Measurements from ENCODE around the gene PPEF1.

PPEF1 gene

DNA sequence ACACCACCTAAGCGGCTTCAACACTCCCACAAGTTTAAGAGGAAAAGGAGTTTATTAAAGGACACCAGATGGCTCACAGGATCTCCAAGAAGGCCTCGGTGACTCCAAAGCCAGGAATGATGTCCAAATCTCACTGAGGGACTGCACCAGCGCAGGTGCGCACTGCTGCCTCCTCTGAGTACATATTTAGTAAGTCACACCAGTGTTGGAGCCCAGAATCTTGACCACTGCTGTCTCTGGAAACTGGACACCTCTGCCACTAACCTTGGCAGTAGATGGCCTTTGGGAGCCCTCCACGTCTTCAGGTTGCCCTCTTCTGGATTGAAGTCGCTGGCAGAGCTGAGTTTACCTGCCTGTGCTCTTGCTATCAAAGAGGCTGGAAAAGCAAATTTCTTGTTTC lies 25.4 kb upstream of the PPEF1 start:
- ChIA-PET CTCF (no interaction called here), POLR2A (no interaction called here)
- no peak for TF ChIP-seq ZNF384 (IDR thresholded peaks at IDR 0.05)
- no peak for TF ChIP-seq ARNT (IDR thresholded peaks at IDR 0.05)
- no peak for TF ChIP-seq SUZ12 (IDR thresholded peaks at IDR 0.05)
- no peak for TF ChIP-seq HDGF (IDR thresholded peaks at IDR 0.05; ENCODE audit: borderline replicate concordance)
- TF ChIP-seq TARDBP (IDR thresholded peaks at IDR 0.05) = no peak
- no peak for TF ChIP-seq L3MBTL2 (conservative IDR thresholded peaks at IDR 0.05)
- TF ChIP-seq FOXM1 (IDR thresholded peaks at IDR 0.05; ENCODE audit: borderline replicate concordance) = no peak
- TF ChIP-seq ELF4 (IDR thresholded peaks at IDR 0.05) = no peak
- no peak for TF ChIP-seq NFRKB (IDR thresholded peaks at IDR 0.05)
- TF ChIP-seq LEF1 (IDR thresholded peaks at IDR 0.05; ENCODE audit: borderline replicate concordance) = no peak
- TF ChIP-seq FOXK2 (IDR thresholded peaks at IDR 0.05) = no peak
- TF ChIP-seq SP1 (IDR thresholded peaks at IDR 0.05) = no peak
- no peak for TF ChIP-seq CTBP1 (IDR thresholded peaks at IDR 0.05; ENCODE audit: borderline replicate concordance)
- no peak for DNase-seq (ENCODE audit: extremely low spot score)

DNA sequence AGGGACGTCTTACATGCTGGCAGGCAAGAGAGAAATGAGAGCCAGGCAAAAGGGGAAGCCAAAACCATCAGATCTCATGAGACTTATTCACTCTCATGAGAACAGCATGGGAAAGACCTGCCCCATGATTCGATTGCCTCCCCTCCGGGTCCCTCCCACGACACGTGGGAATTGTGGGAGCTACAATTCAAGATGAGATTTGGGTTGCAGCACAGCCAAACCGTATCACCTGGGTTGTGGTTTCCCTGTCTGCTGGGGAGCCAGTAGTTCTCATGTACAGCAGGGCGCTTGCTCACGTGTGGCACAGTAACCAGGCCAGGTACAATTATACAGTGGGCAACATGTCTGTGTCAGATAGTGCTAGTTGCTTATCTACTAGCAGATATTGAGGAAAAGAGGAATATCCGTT lies 24.5 kb upstream of the PPEF1 start:
- ChIA-PET CTCF (no interaction called here), POLR2A (no interaction called here)
- no peak for TF ChIP-seq NFRKB (IDR thresholded peaks at IDR 0.05)
- no peak for TF ChIP-seq SUZ12 (IDR thresholded peaks at IDR 0.05)
- no peak for DNase-seq (ENCODE audit: extremely low spot score)

- TF ChIP-seq FOXM1 (IDR thresholded peaks at IDR 0.05; ENCODE audit: borderline replicate concordance) (no peak), BHLHE40 (IDR thresholded peaks at IDR 0.05; ENCODE audit: borderline replicate concordance) (no peak), CTBP1 (IDR thresholded peaks at IDR 0.05; ENCODE audit: borderline replicate concordance) (no peak), FOXA1 (IDR thresholded peaks at IDR 0.05) (no peak), ZNF384 (IDR thresholded peaks at IDR 0.05) (no peak), NFRKB (IDR thresholded peaks at IDR 0.05) (no peak), L3MBTL2 (conservative IDR thresholded peaks at IDR 0.05) (no peak), SUZ12 (IDR thresholded peaks at IDR 0.05) (no peak)
- TF ChIP-seq, protein P1, sequence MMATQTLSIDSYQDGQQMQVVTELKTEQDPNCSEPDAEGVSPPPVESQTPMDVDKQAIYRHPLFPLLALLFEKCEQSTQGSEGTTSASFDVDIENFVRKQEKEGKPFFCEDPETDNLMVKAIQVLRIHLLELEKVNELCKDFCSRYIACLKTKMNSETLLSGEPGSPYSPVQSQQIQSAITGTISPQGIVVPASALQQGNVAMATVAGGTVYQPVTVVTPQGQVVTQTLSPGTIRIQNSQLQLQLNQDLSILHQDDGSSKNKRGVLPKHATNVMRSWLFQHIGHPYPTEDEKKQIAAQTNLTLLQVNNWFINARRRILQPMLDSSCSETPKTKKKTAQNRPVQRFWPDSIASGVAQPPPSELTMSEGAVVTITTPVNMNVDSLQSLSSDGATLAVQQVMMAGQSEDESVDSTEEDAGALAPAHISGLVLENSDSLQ (IDR thresholded peaks at IDR 0.05) = no peak
- POLR2A ChIA-PET = no interaction called here
- CTCF ChIA-PET = interaction anchor here (1.0 kb wide), 1 partner anchor 12 kb away, joined by 3 read pairs; no protein-coding TSS in a partner anchor
- DNase-seq (ENCODE audit: extremely low spot score) = no peak
These were observed 19.5 kb upstream of the PPEF1 start for GRCh38 chrX:18687856-18688495.

DNA sequence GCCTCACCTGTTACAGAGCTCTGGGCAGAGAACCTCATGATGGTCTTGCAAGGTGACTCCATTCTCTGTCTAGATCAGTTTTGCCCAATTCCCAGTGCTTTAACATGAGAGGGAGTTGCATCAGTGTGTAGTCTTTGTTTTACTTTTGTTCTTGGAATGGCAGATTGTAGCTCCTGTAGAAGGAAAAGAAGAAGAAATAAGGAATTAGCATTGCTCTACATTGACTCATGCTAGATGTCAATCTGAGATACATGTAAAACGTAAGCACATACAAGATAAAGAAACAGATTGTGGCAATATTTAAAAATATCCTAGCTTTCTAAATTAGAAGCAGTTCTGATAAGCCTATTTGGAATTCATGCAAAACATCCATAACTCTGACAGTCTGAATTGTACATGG lies 16.0 kb upstream of the PPEF1 start:
- TF ChIP-seq SUZ12 (IDR thresholded peaks at IDR 0.05) (no peak), ZNF384 (IDR thresholded peaks at IDR 0.05) (no peak), FOXM1 (IDR thresholded peaks at IDR 0.05; ENCODE audit: borderline replicate concordance) (no peak), L3MBTL2 (conservative IDR thresholded peaks at IDR 0.05) (no peak)
- ChIA-PET POLR2A (no interaction called here), CTCF (no interaction called here)
- no peak for DNase-seq (ENCODE audit: extremely low spot score)

- ChIA-PET POLR2A (no interaction called here), CTCF (no interaction called here)
These were observed 14.9 kb upstream of the PPEF1 start for GRCh38 chrX:18692541-18692940.

DNA sequence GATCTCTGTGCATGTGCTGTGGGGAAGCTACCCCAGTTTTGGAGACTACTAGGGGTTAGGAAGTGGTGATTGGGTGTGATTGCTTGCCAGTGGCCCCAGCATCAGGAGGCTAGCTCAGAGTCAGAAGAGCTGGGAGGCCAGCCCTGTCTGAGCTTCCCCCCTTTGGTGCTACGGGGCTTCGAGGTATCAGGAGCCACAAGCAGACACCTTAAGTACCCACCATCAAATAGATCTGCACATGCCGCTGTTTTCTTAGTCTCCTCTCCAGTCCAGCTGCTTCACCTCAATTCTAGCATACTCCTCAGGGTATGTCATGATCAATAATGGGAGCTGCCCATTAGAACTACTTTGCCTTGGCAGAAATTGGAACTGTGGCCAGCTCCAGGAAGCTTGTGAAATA lies 10.8 kb upstream of the PPEF1 start:
- DNase-seq (ENCODE audit: extremely low spot score) = no peak
- CTCF ChIA-PET = interaction anchor here (0.7 to 0.8 kb wide), 2 partner anchors 20 to 169 kb away, joined by 3 read pairs; no protein-coding TSS in a partner anchor
- POLR2A ChIA-PET = no interaction called here
- TF ChIP-seq FOXM1 (IDR thresholded peaks at IDR 0.05; ENCODE audit: borderline replicate concordance) (no peak), ARNT (IDR thresholded peaks at IDR 0.05) (no peak), CTBP1 (IDR thresholded peaks at IDR 0.05; ENCODE audit: borderline replicate concordance) (no peak), ELF4 (IDR thresholded peaks at IDR 0.05) (no peak)

More at GRCh38 chrX:18692541-18692940, 14.9 kb upstream of the PPEF1 start:
- no peak for DNase-seq (ENCODE audit: extremely low spot score)
- no peak for TF ChIP-seq FOXK2 (IDR thresholded peaks at IDR 0.05)

GRCh38 chrX:18698737-18699650 lies 8.5 kb upstream of the PPEF1 start:
- TF ChIP-seq, protein P1 (IDR thresholded peaks at IDR 0.05) = no peak
- no peak for TF ChIP-seq BHLHE40 (IDR thresholded peaks at IDR 0.05; ENCODE audit: borderline replicate concordance)
- no peak for DNase-seq (ENCODE audit: extremely low spot score)
- ChIA-PET POLR2A (no interaction called here), CTCF (interaction anchor here (0.6 kb wide), 1 partner anchor 1568 kb away, joined by 3 read pairs; no protein-coding TSS in a partner anchor)
